OCI-LY7 (cell line): ENCODE measurements around the gene ZNF407.

Source experiments
- CTCF ChIP-seq: fragments of 200-600 bp; sonication (generic); conservative IDR thresholded peaks from 2 replicates; pipeline ENCODE4 v1.5.1; 2014; ENCODE audit warnings: mild to moderate bottlenecking, antibody characterized with exemption, low read length, moderate library complexity, mixed read lengths
- EZH2phosphoT487 ChIP-seq: fragments of 200-600 bp; sonication (generic); IDR thresholded peaks from 2 replicates; pipeline ENCODE4 v1.6.1; 2018; ENCODE audit warnings: low read depth, borderline replicate concordance, mild to moderate bottlenecking, mixed run types, antibody characterized with exemption, low read length, moderate library complexity, mixed read lengths

DNA sequence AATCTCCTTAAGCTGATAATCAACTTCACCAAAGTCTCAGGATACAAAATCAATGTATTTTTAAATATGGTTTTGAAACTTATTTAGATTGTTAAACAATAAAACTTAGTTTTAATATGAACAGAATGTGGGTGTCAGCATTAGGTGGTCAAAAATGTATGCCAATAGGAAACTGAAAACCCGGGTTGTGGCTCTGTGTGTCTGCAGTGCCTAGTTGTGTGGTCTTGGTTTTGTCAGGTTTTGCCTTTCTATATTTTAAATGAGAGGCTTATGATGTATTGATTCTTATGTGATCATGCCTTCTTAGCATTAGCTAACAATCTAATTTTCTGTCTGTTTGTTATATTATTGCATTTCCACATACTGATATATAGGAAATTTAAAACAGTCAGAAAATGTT is 227.8 kb downstream of the ZNF407 start:
- TF ChIP-seq CTCF = no peak
- no peak for TF ChIP-seq EZH2phosphoT487
